NCI-H524 (cell line): ENCODE measurements around the gene KLHL7.
"Not testable (repeated sequence)": the region's sequence is repeated elsewhere in the genome, so short reads cannot be mapped to it uniquely, and the experiment has no call there.

Experiments used
- DNase-seq, 2 experiments: peaks; one replicate each; lab custom pipeline; 2025; lab: John Stamatoyannopoulos, UW

Gene KLHL7

GRCh38 chr7:23214423-23214822, 108.8 kb downstream of the KLHL7 start:
- no peak for DNase-seq

- no peak for DNase-seq
Measured at GRCh38 chr7:23214938-23215337, 109.4 kb downstream of the KLHL7 start.

DNA sequence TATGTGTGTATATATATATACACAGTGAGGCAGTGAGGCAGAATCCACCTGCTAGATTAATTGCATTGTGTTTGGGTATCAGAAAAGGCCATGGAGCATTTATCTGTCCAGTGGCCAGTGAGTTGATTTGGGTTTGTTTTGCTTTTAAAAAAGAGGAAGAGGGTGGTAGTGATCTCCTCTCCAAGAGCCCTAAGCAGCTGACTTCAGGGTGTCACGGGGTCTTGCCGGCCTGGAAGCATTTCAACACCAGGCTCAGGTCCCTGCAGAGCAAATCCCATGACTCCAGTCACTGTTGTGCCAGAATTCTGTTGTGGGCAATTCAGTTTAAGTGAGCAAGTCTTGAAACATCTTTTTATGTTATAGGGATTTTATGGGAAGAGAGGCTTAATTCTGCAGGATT, 110.4 kb downstream of the KLHL7 start:
- DNase-seq: no peak

GRCh38 chr7:23218196-23218595, 112.6 kb downstream of the KLHL7 start:
- DNase-seq: no peak

DNA sequence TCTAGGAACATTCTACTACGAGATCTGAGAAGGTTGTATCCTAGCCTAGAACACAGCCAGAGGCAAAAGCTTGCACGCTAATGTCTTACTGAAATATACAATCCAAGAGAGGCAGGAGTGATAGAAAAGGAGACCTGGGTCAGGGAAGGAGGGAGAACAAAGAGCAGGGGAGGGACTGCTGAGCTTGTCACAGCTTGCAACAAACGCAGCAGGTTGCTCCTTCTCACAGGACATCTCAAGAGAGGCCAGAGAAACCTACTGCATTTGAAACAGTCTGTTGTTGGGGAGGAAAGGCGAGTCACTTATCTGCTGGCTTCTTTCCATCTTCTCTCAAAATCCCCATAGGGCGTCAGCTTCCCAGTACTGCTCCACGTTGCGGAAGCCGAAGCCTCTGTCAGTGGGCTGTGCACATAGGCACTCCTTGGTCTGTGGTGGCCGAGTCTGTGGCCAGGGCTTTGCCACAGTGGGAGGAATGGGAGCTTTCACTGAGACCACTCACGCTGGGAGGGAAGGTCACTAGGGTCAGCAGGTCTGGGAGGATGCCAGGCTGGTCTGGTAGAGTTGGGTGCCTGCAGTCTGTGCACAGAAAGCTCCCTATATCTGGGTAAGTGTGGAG, 115.2 kb downstream of the KLHL7 start:
- DNase-seq: no peak

DNA sequence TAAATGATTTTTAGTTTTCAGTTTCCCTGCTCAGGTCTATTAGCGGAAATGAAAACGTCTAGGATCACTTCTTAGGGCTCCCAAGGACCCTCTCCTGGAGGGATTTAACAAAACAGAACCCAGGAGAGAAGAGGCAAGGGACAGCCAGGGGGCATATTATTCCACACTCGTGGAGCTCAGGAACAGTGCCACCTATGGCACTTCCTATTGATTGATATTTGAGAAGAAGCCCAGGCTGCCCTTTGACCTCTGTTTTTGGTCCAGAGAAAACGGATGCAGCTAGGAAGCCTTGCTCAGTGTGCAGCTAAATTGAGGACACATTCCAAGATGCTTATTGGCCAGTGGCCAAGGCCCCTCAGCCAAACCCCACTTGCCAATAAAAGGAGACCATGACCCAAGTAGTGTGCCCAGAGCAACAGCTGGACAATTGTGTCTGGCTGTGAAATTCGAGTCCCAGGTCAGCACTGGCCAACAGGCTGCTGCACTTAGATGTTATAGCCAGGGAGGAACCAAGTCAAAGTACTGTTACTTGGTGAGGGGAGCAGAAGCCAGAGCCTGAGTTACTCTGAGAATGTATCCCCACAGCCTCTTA, 117.0 kb downstream of the KLHL7 start:
- DNase-seq: no peak

GRCh38 chr7:23224364-23224763, 118.8 kb downstream of the KLHL7 start:
- not testable (repeated sequence) for DNase-seq

DNA sequence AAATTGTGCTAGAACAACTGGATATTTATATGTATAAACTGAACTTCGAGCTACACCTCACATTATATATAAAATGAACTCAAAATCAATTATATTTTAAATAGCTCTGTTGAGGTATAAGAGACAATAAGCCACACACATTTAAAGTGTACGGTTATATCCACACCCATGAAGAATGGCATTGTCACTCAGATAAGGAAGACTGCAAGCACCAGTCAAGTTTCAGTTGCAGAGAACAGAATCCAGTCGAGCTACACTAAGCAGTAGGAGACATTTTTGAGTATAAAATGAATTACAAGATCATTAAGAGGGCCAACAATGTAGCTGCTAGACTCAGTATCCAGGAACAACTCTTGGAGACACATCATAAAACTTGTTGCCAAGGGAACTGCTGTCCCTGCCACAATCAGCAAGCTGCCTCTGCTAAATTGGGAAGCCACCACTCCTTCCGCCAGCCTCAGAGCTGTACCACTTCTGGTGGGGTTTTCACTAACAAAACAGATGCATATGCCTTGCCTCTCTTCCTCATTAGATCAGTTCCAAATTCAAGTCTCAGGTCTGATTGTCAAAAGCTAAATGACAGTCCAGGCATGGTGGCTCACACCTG, 121.4 kb downstream of the KLHL7 start:
- DNase-seq: no peak
